Trophoblast cell (in vitro differentiated cells and primary cell): ENCODE measurements around the gene SLC29A2.
"Not testable (repeated sequence)": the region's sequence is repeated elsewhere in the genome, so short reads cannot be mapped to it uniquely, and the experiment has no call there.

ENCODE experiments used
- DNase-seq, 2 donors: peaks; one replicate each; pipeline ENCODE4 v3.0.0-alpha.2; 2016
- H2AFZ ChIP-seq: 2 replicates; pipeline ENCODE4 v1.6.1; 2013; ENCODE audit warnings: low read length, moderate library complexity, mild to moderate bottlenecking; ENCODE audit not compliant: insufficient read depth, poor library complexity
- H2AK5ac ChIP-seq: 2 replicates; pipeline ENCODE4 v1.6.1; 2013; ENCODE audit warnings: mild to moderate bottlenecking, low read length
- H2BK120ac ChIP-seq: 2 replicates; pipeline ENCODE4 v1.6.1; 2013; ENCODE audit warnings: low read length, mild to moderate bottlenecking, moderate library complexity; ENCODE audit not compliant: insufficient read depth, poor library complexity
- H2BK12ac ChIP-seq: 2 replicates; pipeline ENCODE4 v1.6.1; 2013; ENCODE audit warnings: mild to moderate bottlenecking, low read length, moderate library complexity
- H2BK5ac ChIP-seq: 2 replicates; pipeline ENCODE4 v1.6.1; 2013; ENCODE audit warnings: low read length, low read depth, moderate library complexity, mild to moderate bottlenecking; ENCODE audit not compliant: poor library complexity
- H3K14ac ChIP-seq: 2 replicates; pipeline ENCODE4 v1.6.1; 2013; ENCODE audit warnings: mild to moderate bottlenecking, low read length
- H3K18ac ChIP-seq: 2 replicates; pipeline ENCODE4 v1.6.1; 2013; ENCODE audit warnings: mild to moderate bottlenecking, low read length
- H3K23ac ChIP-seq: 2 replicates; pipeline ENCODE4 v1.6.1; 2013; ENCODE audit warnings: low read length
- H3K27ac ChIP-seq: 2 replicates; pipeline ENCODE4 v1.5.1; 2013; ENCODE audit warnings: low read depth, mild to moderate bottlenecking, inconsistent platforms, low read length, moderate library complexity
- H3K27me3 ChIP-seq: 2 replicates; pipeline ENCODE4 v1.6.1; 2013; ENCODE audit warnings: inconsistent platforms, mild to moderate bottlenecking, low read length, moderate library complexity; ENCODE audit not compliant: insufficient read depth
- H3K36me3 ChIP-seq, 2 experiments: 1 replicate in 1 of 2; 2 replicates in 1 of 2; pipeline ENCODE4 v1.6.1; 2013; ENCODE audit warnings: low read length in 2 of 2, mild to moderate bottlenecking in 2 of 2, moderate library complexity in 1 of 2; ENCODE audit not compliant: insufficient read depth in 2 of 2, control insufficient read depth in 1 of 2
- H3K4ac ChIP-seq: 2 replicates; pipeline ENCODE4 v1.6.1; 2013; ENCODE audit warnings: low read depth, mild to moderate bottlenecking, low read length, moderate library complexity
- H3K4me1 ChIP-seq, 2 experiments: 1 replicate in 1 of 2; 2 replicates in 1 of 2; pipeline ENCODE4 v1.6.1; 2013; ENCODE audit warnings: low read length in 2 of 2, mild to moderate bottlenecking in 2 of 2, moderate library complexity in 1 of 2; ENCODE audit not compliant: insufficient read depth in 2 of 2, control insufficient read depth in 1 of 2
- H3K4me2 ChIP-seq: 2 replicates; pipeline ENCODE4 v1.6.1; 2013; ENCODE audit warnings: inconsistent platforms, mild to moderate bottlenecking, low read length, moderate library complexity
- H3K4me3 ChIP-seq: 2 replicates; pipeline ENCODE4 v1.5.1; 2013; ENCODE audit warnings: mild to moderate bottlenecking, low read depth, low read length, inconsistent platforms
- H3K79me1 ChIP-seq: one replicate; pipeline ENCODE4 v1.6.1; 2013; ENCODE audit warnings: low read length
- H3K79me2 ChIP-seq: 2 replicates; pipeline ENCODE4 v1.6.1; 2013; ENCODE audit warnings: low read length, mild to moderate bottlenecking; ENCODE audit not compliant: control insufficient read depth, insufficient read depth, poor library complexity
- H3K9ac ChIP-seq: 2 replicates; pipeline ENCODE4 v1.6.1; 2013; ENCODE audit warnings: mild to moderate bottlenecking, low read length
- H3K9me3 ChIP-seq: 2 replicates; pipeline ENCODE4 v1.6.1; 2013; ENCODE audit warnings: low read depth, mild to moderate bottlenecking, control low read depth, inconsistent platforms, low read length; ENCODE audit not compliant: insufficient read depth
- H4K12ac ChIP-seq: 2 replicates; pipeline ENCODE4 v1.6.1; 2013; ENCODE audit warnings: low read depth, mild to moderate bottlenecking, low read length, moderate library complexity
- H4K8ac ChIP-seq: 2 replicates; pipeline ENCODE4 v1.6.1; 2013; ENCODE audit warnings: low read depth, mild to moderate bottlenecking, low read length, moderate library complexity
- H4K91ac ChIP-seq: one replicate; pipeline ENCODE4 v1.6.1; 2013; ENCODE audit warnings: low read depth, mild to moderate bottlenecking, low read length, moderate library complexity
- WGBS: extraction: QIAGEN DNeasy Blood & Tissue Kit; methylation state at CpG from one replicate; pipeline ENCODE4 v1.1.7; 2013; ENCODE audit warnings: missing lambda C conversion rate; ENCODE audit not compliant: insufficient read length, insufficient coverage; ENCODE audit errors: extremely low coverage; 5-methylcytosine and 5-hydroxymethylcytosine counted together

SLC29A2 gene

GRCh38 chr11:66380264-66380663 lies 8.7 kb upstream of the SLC29A2 start:
- not testable (repeated sequence) for H3K14ac ChIP-seq, H3K4me3 ChIP-seq, H2BK12ac ChIP-seq, H2AFZ ChIP-seq, H4K91ac ChIP-seq, H2BK120ac ChIP-seq, H2BK5ac ChIP-seq, H3K27ac ChIP-seq, H3K4me1 ChIP-seq, H3K9ac ChIP-seq, H3K4ac ChIP-seq, DNase-seq, H3K18ac ChIP-seq, H3K79me1 ChIP-seq, H3K23ac ChIP-seq, H3K79me2 ChIP-seq, H3K4me2 ChIP-seq, H3K27me3 ChIP-seq, H3K9me3 ChIP-seq, H4K12ac ChIP-seq, H3K36me3 ChIP-seq, H4K8ac ChIP-seq, H2AK5ac ChIP-seq
- no CpG with 5 or more reads among the region's 7 CpGs for WGBS

- not testable (repeated sequence) for H3K4me3 ChIP-seq, H3K14ac ChIP-seq, H4K91ac ChIP-seq, H3K27me3 ChIP-seq, H2BK12ac ChIP-seq, H4K12ac ChIP-seq, H3K4me2 ChIP-seq, H3K18ac ChIP-seq, H3K27ac ChIP-seq, H2BK120ac ChIP-seq, H3K9ac ChIP-seq, H3K4ac ChIP-seq, H3K36me3 ChIP-seq, H4K8ac ChIP-seq, H3K9me3 ChIP-seq, H2AFZ ChIP-seq, H2AK5ac ChIP-seq, H3K23ac ChIP-seq, DNase-seq, H2BK5ac ChIP-seq
- Histone ChIP-seq H3K79me1 (peaks cover 16% of the 10 kb centered on the region), H3K79me2 (peaks cover 10% of the 10 kb centered on the region), H3K4me1 (peaks cover 11% of the 10 kb centered on the region in 2 experiments)
- WGBS = no CpG with 5 or more reads among the region's 9 CpGs
Measured at GRCh38 chr11:66373690-66374287, 2.2 kb upstream of the SLC29A2 start.

DNA sequence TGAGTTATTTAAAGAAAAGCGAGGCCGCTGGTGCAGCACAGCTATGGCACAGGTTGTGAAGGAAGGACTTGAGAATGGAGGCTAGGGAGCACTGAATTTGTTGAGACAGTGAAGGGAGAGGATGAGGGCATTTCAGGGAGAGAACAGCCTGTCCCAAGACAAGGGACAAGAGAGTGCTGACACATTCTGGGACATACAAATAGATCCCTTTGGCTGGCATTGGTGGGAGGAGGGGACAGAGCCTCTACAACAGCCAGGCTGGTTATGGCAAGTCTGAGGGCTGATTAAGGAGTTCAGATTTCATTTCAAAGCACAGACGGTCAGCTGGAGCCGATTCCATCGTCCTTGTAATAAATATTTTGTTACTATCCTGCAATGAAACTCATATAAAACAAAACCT lies 1.7 kb upstream of the SLC29A2 start:
- H4K91ac ChIP-seq = no peak overlapping the region
- no peak overlapping the region for H3K27ac ChIP-seq
- H3K27me3 ChIP-seq = no peaks in the 10 kb centered on the region
- peaks cover 7 to 13% of the 10 kb centered on the region in 2 experiments for H3K36me3 ChIP-seq
- peak overlapping the region; percentile 21 for H3K23ac ChIP-seq
- DNase-seq = no peak
- no peak overlapping the region for H2AK5ac ChIP-seq
- peak overlapping the region; percentile 0 for H4K12ac ChIP-seq
- H3K79me2 ChIP-seq = peaks cover 10% of the 10 kb centered on the region
- H4K8ac ChIP-seq = no peak overlapping the region
- H3K4ac ChIP-seq = no peak overlapping the region
- H2AFZ ChIP-seq = no peak overlapping the region
- no peak overlapping the region for H3K4me3 ChIP-seq
- H2BK120ac ChIP-seq = no peak overlapping the region
- no peak overlapping the region for H2BK5ac ChIP-seq
- H3K9ac ChIP-seq = no peak overlapping the region
- no peak overlapping the region for H3K18ac ChIP-seq
- H2BK12ac ChIP-seq = peak overlapping the region; percentile 79
- no peak overlapping the region for H3K14ac ChIP-seq
- no peaks in the 10 kb centered on the region for H3K9me3 ChIP-seq
- WGBS = no CpG with 5 or more reads among the region's 5 CpGs
- peaks cover 11% of the 10 kb centered on the region in 2 experiments for H3K4me1 ChIP-seq
- H3K4me2 ChIP-seq = no peak overlapping the region
- peaks cover 16% of the 10 kb centered on the region for H3K79me1 ChIP-seq

DNA sequence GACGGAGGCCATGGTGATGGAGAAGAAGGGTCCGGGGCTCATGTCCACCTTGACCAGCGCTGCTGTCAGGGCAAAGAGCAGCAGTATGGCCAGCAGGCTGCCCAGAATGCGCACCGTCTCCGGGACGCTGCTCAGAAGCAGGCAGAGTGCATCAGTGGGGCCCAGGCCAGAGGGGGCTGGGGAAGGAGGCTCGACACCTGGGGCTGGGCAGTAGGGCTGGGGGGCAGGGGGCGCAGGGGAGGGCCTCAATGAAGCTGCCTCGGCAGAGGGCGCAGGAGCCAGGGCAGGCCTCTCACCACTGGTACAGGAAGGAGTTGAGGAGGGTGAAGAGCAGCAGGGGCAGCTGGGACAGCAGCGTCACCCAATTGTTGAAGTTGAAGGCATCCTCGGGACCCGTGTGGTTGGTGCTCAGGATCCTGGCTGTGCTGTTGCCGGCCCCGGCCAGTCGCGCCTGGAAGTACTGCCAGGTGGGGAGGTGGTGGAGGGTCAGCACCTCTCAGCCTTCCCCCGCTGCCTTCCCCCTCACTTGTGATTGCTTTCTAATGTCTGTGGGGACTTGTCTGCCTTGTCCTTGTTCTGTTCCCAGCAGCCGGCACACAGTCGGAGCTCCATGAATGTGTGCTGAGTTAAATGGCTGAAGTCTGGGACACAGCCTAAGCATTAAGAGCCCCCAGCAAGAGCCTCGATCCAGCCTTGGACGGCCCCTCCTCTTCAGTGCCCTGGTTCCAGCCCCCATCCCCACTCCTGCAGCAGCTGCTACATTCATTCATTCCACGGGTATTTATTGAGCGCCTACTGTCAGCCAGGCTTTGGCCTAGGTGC lies 2.3 kb downstream of the SLC29A2 start:
- Histone ChIP-seq H2BK120ac (no peak overlapping the region), H3K27me3 (no peaks in the 10 kb centered on the region), H3K9me3 (no peaks in the 10 kb centered on the region), H2AFZ (no peak overlapping the region), H4K12ac (no peak overlapping the region), H4K91ac (no peak overlapping the region), H3K27ac (no peak overlapping the region), H3K14ac (no peak overlapping the region), H2BK12ac (no peak overlapping the region), H3K36me3 (peaks cover 23 to 24% of the 10 kb centered on the region in 2 experiments), H3K79me2 (peaks cover 10% of the 10 kb centered on the region), H3K4me2 (no peak overlapping the region), H2AK5ac (no peak overlapping the region), H3K79me1 (peaks cover 16% of the 10 kb centered on the region), H3K23ac (no peak overlapping the region), H3K4me1 (peaks cover 11 to 15% of the 10 kb centered on the region in 2 experiments), H4K8ac (no peak overlapping the region), H2BK5ac (no peak overlapping the region), H3K9ac (no peak overlapping the region), H3K4me3 (no peak overlapping the region), H3K4ac (no peak overlapping the region), H3K18ac (no peak overlapping the region)
- no peak for DNase-seq
- no CpG with 5 or more reads among the region's 25 CpGs for WGBS
